GM21825 (cell line): ENCODE data around the gene SCRN1.

Source experiments
- ATAC-seq: cut with Tn5 transposase; IDR thresholded peaks from one replicate; pipeline ENCODE4 v1.9.1; 2021; ENCODE audit warnings: mild to moderate bottlenecking, moderate library complexity; ENCODE audit not compliant: unreplicated experiment

The SCRN1 gene

GRCh38 chr7:30005464-30005863, 15.9 kb upstream of the SCRN1 start:
- ATAC-seq, result no peak

GRCh38 chr7:30003098-30003497, 13.5 kb upstream of the SCRN1 start:
- ATAC-seq, result no peak

- no peak for ATAC-seq
Observed at GRCh38 chr7:30001998-30002397, 12.4 kb upstream of the SCRN1 start.

GRCh38 chr7:29998489-29998888, 8.9 kb upstream of the SCRN1 start:
- no peak for ATAC-seq

GRCh38 chr7:29996321-29996720, 6.7 kb upstream of the SCRN1 start:
- no peak for ATAC-seq

GRCh38 chr7:29995652-29996051, 6.1 kb upstream of the SCRN1 start:
- no peak for ATAC-seq

- no peak for ATAC-seq
Observed at GRCh38 chr7:29993140-29993539, 3.5 kb upstream of the SCRN1 start.

GRCh38 chr7:29991937-29992336, 2.3 kb upstream of the SCRN1 start:
- no peak for ATAC-seq

GRCh38 chr7:29990931-29991330, 1.3 kb upstream of the SCRN1 start:
- no peak for ATAC-seq

GRCh38 chr7:29988424-29989256, 961 bp downstream of the SCRN1 start:
- peak; percentile 30 for ATAC-seq

- ATAC-seq, result no peak
Observed at GRCh38 chr7:29987811-29988317, 1.7 kb downstream of the SCRN1 start.

GRCh38 chr7:29987083-29987482, 2.5 kb downstream of the SCRN1 start:
- no peak for ATAC-seq

GRCh38 chr7:29980151-29980550, 9.4 kb downstream of the SCRN1 start:
- ATAC-seq, result no peak

GRCh38 chr7:29977886-29978651, 11.5 kb downstream of the SCRN1 start:
- no peak for ATAC-seq

GRCh38 chr7:29976673-29977415, 12.8 kb downstream of the SCRN1 start:
- ATAC-seq, result no peak

GRCh38 chr7:29976266-29976665, 13.3 kb downstream of the SCRN1 start:
- no peak for ATAC-seq

- no peak for ATAC-seq
Observed at GRCh38 chr7:29975561-29975960, 14.0 kb downstream of the SCRN1 start.

GRCh38 chr7:29974286-29974685, 15.3 kb downstream of the SCRN1 start:
- ATAC-seq, result no peak

- ATAC-seq, result no peak
Observed at GRCh38 chr7:29972315-29972669, 17.3 kb downstream of the SCRN1 start.

GRCh38 chr7:29971566-29972314, 17.9 kb downstream of the SCRN1 start:
- no peak for ATAC-seq

- ATAC-seq, result no peak
Observed at GRCh38 chr7:29970158-29970557, 19.4 kb downstream of the SCRN1 start.
